SK-N-SH (cell line): Measurements from ENCODE around the gene MYOM1. TPM values are rescaled to one million over a fixed set of nuclear protein-coding genes. Genes with fewer than 3 reads are reported as not detected.

Source experiments
- CTCF ChIA-PET: fragments of 300-600, 350-600 bp; formaldehyde crosslinking; extraction: SDS; loops from one replicate; lab custom pipeline; 2021; lab: Yijun Ruan, JAX
- POLR2A ChIA-PET: fragments of 350-600 bp; sonication (Branson Sonifier 250); formaldehyde crosslinking; extraction: SDS; loops from one replicate; lab custom pipeline; 2020; ENCODE audit warnings: antibody characterized with exemption, inconsistent platforms; lab: Yijun Ruan, JAX
- DNase-seq: peaks from one replicate; pipeline ENCODE4 v3.0.0; 2012
- H2AFZ ChIP-seq: fragments of 200-600 bp; sonication (generic); 2 replicates; pipeline ENCODE4 v1.8.1; 2016; ENCODE audit warnings: antibody characterized with exemption, mild to moderate bottlenecking, low read depth
- H3F3A ChIP-seq: fragments of 200-600 bp; sonication (generic); replicated peaks from 2 replicates; pipeline ENCODE3; 2016; ENCODE audit warnings: antibody characterized with exemption, mild to moderate bottlenecking; ENCODE audit not compliant: insufficient read depth
- H3K27ac ChIP-seq, 2 experiments: fragments of 200-500 bp in 1 of 2; fragments of 200-600 bp in 1 of 2; sonication (Bioruptor generic) in 1 of 2; sonication (generic), shearing (Covaris generic) in 1 of 2; 2 replicates each; pipeline versions ENCODE4 v1.5.1 to v1.6.1; 2014 to 2016; ENCODE audit warnings: low read depth in 2 of 2, inconsistent platforms in 1 of 2, low read length in 1 of 2, mild to moderate bottlenecking in 1 of 2, mixed read lengths in 1 of 2
- H3K27me3 ChIP-seq: fragments of 200-600 bp; sonication (generic), shearing (Covaris generic); 2 replicates; pipeline ENCODE4 v1.6.1; 2016; ENCODE audit warnings: mixed run types; ENCODE audit not compliant: insufficient read depth
- H3K36me3 ChIP-seq, 2 experiments: fragments of 200-500 bp in 1 of 2; fragments of 200-600 bp in 1 of 2; sonication (Bioruptor generic) in 1 of 2; sonication (generic) in 1 of 2; replicated peaks in 1 of 2; 2 replicates each; pipeline versions ENCODE3 to v1.5.1; 2014 to 2016; ENCODE audit warnings: low read length in 1 of 2, mild to moderate bottlenecking in 1 of 2; ENCODE audit not compliant: insufficient read depth in 2 of 2, control insufficient read depth in 1 of 2
- H3K4me1 ChIP-seq, 2 experiments: fragments of 200-500 bp in 1 of 2; fragments of 200-600 bp in 1 of 2; sonication (Bioruptor generic) in 1 of 2; sonication (generic), shearing (Covaris generic) in 1 of 2; 2 replicates each; pipeline versions ENCODE4 v1.5.1 to v1.6.1; 2014 to 2016; ENCODE audit warnings: low read depth in 1 of 2, low read length in 1 of 2, mixed run types in 1 of 2; ENCODE audit not compliant: insufficient read depth in 2 of 2, control insufficient read depth in 1 of 2
- H3K4me2 ChIP-seq: fragments of 200-600 bp; sonication (generic), shearing (Covaris generic); 2 replicates; pipeline ENCODE4 v1.6.1; 2017; ENCODE audit warnings: mixed run types
- H3K4me3 ChIP-seq, 2 experiments: fragments of 200-500 bp in 1 of 2; fragments of 200-600 bp in 1 of 2; sonication (Bioruptor generic) in 1 of 2; sonication (generic), shearing (Covaris generic) in 1 of 2; 2 replicates each; pipeline versions ENCODE4 v1.5.1 to v1.8.1; 2014 to 2016; ENCODE audit warnings: low read depth in 2 of 2, inconsistent platforms in 1 of 2, low read length in 1 of 2, mild to moderate bottlenecking in 1 of 2, mixed read lengths in 1 of 2, moderate library complexity in 1 of 2
- H3K79me2 ChIP-seq: fragments of 200-600 bp; sonication (generic); 2 replicates; pipeline ENCODE4 v1.8.1; 2017; ENCODE audit warnings: mild to moderate bottlenecking; ENCODE audit not compliant: insufficient read depth
- H3K9ac ChIP-seq: fragments of 200-600 bp; sonication (generic); 2 replicates; pipeline ENCODE4 v1.6.1; 2017; ENCODE audit warnings: mixed run types
- H3K9me2 ChIP-seq: fragments of 200-600 bp; sonication (generic); 2 replicates; pipeline ENCODE4 v1.6.1; 2017; ENCODE audit warnings: mixed run types
- H3K9me3 ChIP-seq: fragments of 200-600 bp; sonication (generic); 2 replicates; pipeline ENCODE4 v1.6.1; 2017; ENCODE audit warnings: mixed run types, mild to moderate bottlenecking, moderate library complexity
- H4K20me1 ChIP-seq: fragments of 200-600 bp; sonication (generic); 2 replicates; pipeline ENCODE4 v1.6.1; 2017; ENCODE audit warnings: mild to moderate bottlenecking, mixed run types; ENCODE audit not compliant: insufficient read depth
- ELF1 ChIP-seq: IDR thresholded peaks from 2 replicates; pipeline ENCODE4 v1.4.0; 2012
- EP300 ChIP-seq, 2 experiments: IDR thresholded peaks; 2 replicates each; pipeline versions ENCODE4 v1.4.0 to v1.6.1; 2012; ENCODE audit warnings: borderline replicate concordance in 1 of 2, low read depth in 1 of 2, low read length in 1 of 2
- FOSL2 ChIP-seq: IDR thresholded peaks from 2 replicates; pipeline ENCODE4 v1.4.0; 2012; ENCODE audit warnings: low read depth, mild to moderate bottlenecking, moderate library complexity, borderline replicate concordance
- FOXJ3 ChIP-seq: sonication (generic); formaldehyde crosslinking; IDR thresholded peaks from 2 replicates; pipeline ENCODE4 v1.5.1; 2020; ENCODE audit warnings: mild to moderate bottlenecking, missing genetic modification reagents
- GABPA ChIP-seq: IDR thresholded peaks from 2 replicates; pipeline ENCODE4 v1.4.0; 2012; ENCODE audit warnings: low read depth, mild to moderate bottlenecking
- GATA2 ChIP-seq: sonication (generic); formaldehyde crosslinking; IDR thresholded peaks from 2 replicates; pipeline ENCODE4 v1.5.0; 2020; ENCODE audit warnings: mild to moderate bottlenecking, missing genetic modification reagents
- RCOR1 ChIP-seq: fragments of 150-350 bp; IDR thresholded peaks from 2 replicates; pipeline ENCODE4 v1.6.1; 2017; ENCODE audit warnings: antibody characterized with exemption, low read length
- RXRA ChIP-seq: IDR thresholded peaks from 2 replicates; pipeline ENCODE4 v1.4.0; 2012; ENCODE audit warnings: low read depth, mild to moderate bottlenecking, borderline replicate concordance
- SMC3 ChIP-seq: IDR thresholded peaks from 2 replicates; pipeline ENCODE4 v1.6.1; 2012; ENCODE audit warnings: low read depth, low read length, improper control_type of control experiment
- TCF12 ChIP-seq: IDR thresholded peaks from 2 replicates; pipeline ENCODE4 v1.4.0; 2012
- YY1 ChIP-seq: IDR thresholded peaks from 2 replicates; pipeline ENCODE4 v1.4.0; 2012; ENCODE audit warnings: low read depth, mild to moderate bottlenecking
- WGBS: methylation state at CpG from one replicate; pipeline ENCODE4 v1.1.6; 2017; ENCODE audit warnings: low lambda C conversion rate; 5-methylcytosine and 5-hydroxymethylcytosine counted together
- polyA plus RNA-seq, 3 experiments: library from polyadenylated mRNA; depleted of rRNA; stranded (reverse); fragments of >200 nt; gene quantifications; 2 replicates each; pipeline ENCODE4 v1.2.3, GENCODE V29; 2012
- TF ChIP-seq, protein P1 (sequence below): fragments of 200-600 bp; sonication (generic); IDR thresholded peaks from 2 replicates; pipeline ENCODE4 v1.6.1; 2017; ENCODE audit warnings: antibody characterized with exemption, mild to moderate bottlenecking, moderate library complexity
- TF ChIP-seq, protein P2 (sequence below): IDR thresholded peaks from 2 replicates; pipeline ENCODE4 v1.6.1; 2012; ENCODE audit warnings: mild to moderate bottlenecking, low read depth, low read length, moderate library complexity
- TF ChIP-seq, protein P3 (sequence below): IDR thresholded peaks from 2 replicates; pipeline ENCODE4; 2012
- TF ChIP-seq, protein P4 (sequence below): fragments of 150-350 bp; IDR thresholded peaks from 2 replicates; pipeline ENCODE4 v1.6.1; 2016; ENCODE audit warnings: mild to moderate bottlenecking, low read depth, low read length
- TF ChIP-seq, protein P5 (sequence below): IDR thresholded peaks from 2 replicates; pipeline ENCODE4 v1.4.0; 2012; ENCODE audit warnings: low read depth, borderline replicate concordance

The MYOM1 gene
- polyA plus RNA-seq, 1 of the 3 experiments (the other 2 are of a cell fraction): 0.07 TPM

DNA sequence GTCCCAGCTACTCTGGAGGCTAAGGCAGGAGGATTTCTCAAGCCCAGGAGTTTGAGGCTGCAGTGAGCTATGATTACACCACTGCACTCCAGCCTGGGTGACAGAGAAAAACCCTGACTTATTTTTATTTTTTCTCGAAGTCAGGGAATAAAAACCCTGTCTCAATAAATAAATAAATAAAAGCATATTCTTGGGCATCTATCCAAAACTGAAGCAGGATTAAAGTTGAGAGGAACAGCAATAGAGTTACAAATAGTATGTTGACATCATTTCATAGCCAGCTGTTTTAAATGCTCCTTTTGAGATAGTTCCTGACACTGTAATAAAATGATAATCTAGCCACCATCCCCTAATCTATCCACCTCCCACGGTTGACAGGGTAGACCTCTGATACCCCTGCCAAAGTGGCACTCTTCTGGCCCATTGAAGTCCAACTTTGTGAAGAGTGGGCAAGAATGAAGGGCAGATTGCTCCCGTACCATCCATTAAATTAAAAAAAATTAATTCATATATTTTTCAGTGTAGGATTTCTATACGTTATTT lies 164.5 kb downstream of the MYOM1 start:
- H2AFZ ChIP-seq: no peak overlapping the region
- 80% methylated on average over 4 of the region's 4 CpGs for WGBS
- H3K27ac ChIP-seq: no peak overlapping the region
- no peaks in the 10 kb centered on the region for H3K9me3 ChIP-seq
- H3K79me2 ChIP-seq: no peaks in the 10 kb centered on the region
- H3F3A ChIP-seq: no peaks in the 10 kb centered on the region
- H4K20me1 ChIP-seq: no peaks in the 10 kb centered on the region
- ChIA-PET CTCF (interaction anchor here (1.2 to 1.3 kb wide), 2 partner anchors 103 to 191 kb away, joined by 3 to 5 read pairs; no protein-coding TSS in a partner anchor), POLR2A (no interaction called here)
- no peaks in the 10 kb centered on the region for H3K9me2 ChIP-seq
- DNase-seq: no peak
- no peak overlapping the region for H3K9ac ChIP-seq
- no peak for TF ChIP-seq ELF1
- no peak for TF ChIP-seq EP300 (IDR thresholded peaks at IDR 0.05; ENCODE audit: borderline replicate concordance in 1 of 2, low read depth in 1 of 2, low read length in 1 of 2)
- TF ChIP-seq, protein P1, sequence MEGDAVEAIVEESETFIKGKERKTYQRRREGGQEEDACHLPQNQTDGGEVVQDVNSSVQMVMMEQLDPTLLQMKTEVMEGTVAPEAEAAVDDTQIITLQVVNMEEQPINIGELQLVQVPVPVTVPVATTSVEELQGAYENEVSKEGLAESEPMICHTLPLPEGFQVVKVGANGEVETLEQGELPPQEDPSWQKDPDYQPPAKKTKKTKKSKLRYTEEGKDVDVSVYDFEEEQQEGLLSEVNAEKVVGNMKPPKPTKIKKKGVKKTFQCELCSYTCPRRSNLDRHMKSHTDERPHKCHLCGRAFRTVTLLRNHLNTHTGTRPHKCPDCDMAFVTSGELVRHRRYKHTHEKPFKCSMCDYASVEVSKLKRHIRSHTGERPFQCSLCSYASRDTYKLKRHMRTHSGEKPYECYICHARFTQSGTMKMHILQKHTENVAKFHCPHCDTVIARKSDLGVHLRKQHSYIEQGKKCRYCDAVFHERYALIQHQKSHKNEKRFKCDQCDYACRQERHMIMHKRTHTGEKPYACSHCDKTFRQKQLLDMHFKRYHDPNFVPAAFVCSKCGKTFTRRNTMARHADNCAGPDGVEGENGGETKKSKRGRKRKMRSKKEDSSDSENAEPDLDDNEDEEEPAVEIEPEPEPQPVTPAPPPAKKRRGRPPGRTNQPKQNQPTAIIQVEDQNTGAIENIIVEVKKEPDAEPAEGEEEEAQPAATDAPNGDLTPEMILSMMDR: no peak
- TF ChIP-seq, protein P2, sequence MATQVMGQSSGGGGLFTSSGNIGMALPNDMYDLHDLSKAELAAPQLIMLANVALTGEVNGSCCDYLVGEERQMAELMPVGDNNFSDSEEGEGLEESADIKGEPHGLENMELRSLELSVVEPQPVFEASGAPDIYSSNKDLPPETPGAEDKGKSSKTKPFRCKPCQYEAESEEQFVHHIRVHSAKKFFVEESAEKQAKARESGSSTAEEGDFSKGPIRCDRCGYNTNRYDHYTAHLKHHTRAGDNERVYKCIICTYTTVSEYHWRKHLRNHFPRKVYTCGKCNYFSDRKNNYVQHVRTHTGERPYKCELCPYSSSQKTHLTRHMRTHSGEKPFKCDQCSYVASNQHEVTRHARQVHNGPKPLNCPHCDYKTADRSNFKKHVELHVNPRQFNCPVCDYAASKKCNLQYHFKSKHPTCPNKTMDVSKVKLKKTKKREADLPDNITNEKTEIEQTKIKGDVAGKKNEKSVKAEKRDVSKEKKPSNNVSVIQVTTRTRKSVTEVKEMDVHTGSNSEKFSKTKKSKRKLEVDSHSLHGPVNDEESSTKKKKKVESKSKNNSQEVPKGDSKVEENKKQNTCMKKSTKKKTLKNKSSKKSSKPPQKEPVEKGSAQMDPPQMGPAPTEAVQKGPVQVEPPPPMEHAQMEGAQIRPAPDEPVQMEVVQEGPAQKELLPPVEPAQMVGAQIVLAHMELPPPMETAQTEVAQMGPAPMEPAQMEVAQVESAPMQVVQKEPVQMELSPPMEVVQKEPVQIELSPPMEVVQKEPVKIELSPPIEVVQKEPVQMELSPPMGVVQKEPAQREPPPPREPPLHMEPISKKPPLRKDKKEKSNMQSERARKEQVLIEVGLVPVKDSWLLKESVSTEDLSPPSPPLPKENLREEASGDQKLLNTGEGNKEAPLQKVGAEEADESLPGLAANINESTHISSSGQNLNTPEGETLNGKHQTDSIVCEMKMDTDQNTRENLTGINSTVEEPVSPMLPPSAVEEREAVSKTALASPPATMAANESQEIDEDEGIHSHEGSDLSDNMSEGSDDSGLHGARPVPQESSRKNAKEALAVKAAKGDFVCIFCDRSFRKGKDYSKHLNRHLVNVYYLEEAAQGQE: no peak
- H3K4me1 ChIP-seq: no peaks in the 10 kb centered on the region
- H3K4me2 ChIP-seq: no peak overlapping the region
- H3K4me3 ChIP-seq: no peak overlapping the region
- no peaks in the 10 kb centered on the region for H3K27me3 ChIP-seq
- no peaks in the 10 kb centered on the region for H3K36me3 ChIP-seq

DNA sequence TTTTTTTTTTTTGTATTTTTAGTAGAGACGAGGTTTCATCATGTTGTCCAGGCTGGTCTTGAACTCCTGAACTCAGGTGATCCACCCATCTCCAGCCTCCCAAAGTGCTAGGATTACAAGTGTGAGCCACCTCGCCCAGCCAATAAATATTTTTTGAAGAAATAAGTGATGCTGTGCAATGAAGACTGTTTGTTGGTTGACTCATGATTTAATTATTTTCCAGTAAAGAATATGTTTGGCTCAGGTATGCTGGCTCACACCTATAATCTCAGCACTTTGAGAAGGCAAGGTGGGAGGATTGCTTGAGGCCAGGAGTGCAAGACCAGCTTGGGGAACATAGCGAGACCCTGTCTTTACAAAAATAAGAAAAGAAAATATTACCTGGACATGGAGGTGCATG lies 165.0 kb downstream of the MYOM1 start:
- CTCF ChIA-PET: interaction anchor here (1.3 to 2.4 kb wide), 2 partner anchors 8 to 191 kb away, joined by 5 to 10 read pairs; no protein-coding TSS in a partner anchor
- H3F3A ChIP-seq: no peaks in the 10 kb centered on the region
- TF ChIP-seq, protein P3, sequence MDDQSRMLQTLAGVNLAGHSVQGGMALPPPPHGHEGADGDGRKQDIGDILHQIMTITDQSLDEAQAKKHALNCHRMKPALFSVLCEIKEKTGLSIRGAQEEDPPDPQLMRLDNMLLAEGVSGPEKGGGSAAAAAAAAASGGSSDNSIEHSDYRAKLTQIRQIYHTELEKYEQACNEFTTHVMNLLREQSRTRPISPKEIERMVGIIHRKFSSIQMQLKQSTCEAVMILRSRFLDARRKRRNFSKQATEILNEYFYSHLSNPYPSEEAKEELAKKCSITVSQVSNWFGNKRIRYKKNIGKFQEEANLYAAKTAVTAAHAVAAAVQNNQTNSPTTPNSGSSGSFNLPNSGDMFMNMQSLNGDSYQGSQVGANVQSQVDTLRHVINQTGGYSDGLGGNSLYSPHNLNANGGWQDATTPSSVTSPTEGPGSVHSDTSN: no peak
- no peak for TF ChIP-seq TCF12
- TF ChIP-seq FOXJ3 (CRISPR knock-in tag): no peak
- TF ChIP-seq EP300 (IDR thresholded peaks at IDR 0.05; ENCODE audit: borderline replicate concordance in 1 of 2, low read depth in 1 of 2, low read length in 1 of 2): no peak
- TF ChIP-seq, protein P4, sequence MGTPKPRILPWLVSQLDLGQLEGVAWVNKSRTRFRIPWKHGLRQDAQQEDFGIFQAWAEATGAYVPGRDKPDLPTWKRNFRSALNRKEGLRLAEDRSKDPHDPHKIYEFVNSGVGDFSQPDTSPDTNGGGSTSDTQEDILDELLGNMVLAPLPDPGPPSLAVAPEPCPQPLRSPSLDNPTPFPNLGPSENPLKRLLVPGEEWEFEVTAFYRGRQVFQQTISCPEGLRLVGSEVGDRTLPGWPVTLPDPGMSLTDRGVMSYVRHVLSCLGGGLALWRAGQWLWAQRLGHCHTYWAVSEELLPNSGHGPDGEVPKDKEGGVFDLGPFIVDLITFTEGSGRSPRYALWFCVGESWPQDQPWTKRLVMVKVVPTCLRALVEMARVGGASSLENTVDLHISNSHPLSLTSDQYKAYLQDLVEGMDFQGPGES: no peak
- TF ChIP-seq RCOR1: no peak
- TF ChIP-seq FOSL2: no peak
- TF ChIP-seq, protein P5, sequence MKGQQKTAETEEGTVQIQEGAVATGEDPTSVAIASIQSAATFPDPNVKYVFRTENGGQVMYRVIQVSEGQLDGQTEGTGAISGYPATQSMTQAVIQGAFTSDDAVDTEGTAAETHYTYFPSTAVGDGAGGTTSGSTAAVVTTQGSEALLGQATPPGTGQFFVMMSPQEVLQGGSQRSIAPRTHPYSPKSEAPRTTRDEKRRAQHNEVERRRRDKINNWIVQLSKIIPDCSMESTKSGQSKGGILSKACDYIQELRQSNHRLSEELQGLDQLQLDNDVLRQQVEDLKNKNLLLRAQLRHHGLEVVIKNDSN: no peak
- TF ChIP-seq SMC3: no peak
- no peak for TF ChIP-seq RXRA
- TF ChIP-seq GABPA: no peak
- no peak for TF ChIP-seq GATA2
- TF ChIP-seq, protein P1: no peak
- TF ChIP-seq YY1: no peak
- TF ChIP-seq, all 33 proteins: peak for 0
- Histone ChIP-seq H3K4me1 (no peaks in the 10 kb centered on the region), H2AFZ (no peak overlapping the region), H4K20me1 (no peaks in the 10 kb centered on the region), H3K4me3 (no peak overlapping the region), H3K79me2 (no peaks in the 10 kb centered on the region), H3K9me2 (no peaks in the 10 kb centered on the region), H3K9ac (no peak overlapping the region), H3K27ac (no peak overlapping the region), H3K27me3 (no peaks in the 10 kb centered on the region), H3K9me3 (no peaks in the 10 kb centered on the region), H3K4me2 (no peak overlapping the region), H3K36me3 (no peaks in the 10 kb centered on the region)
- POLR2A ChIA-PET: no interaction called here
- WGBS: 84% methylated on average over 3 of the region's 3 CpGs
- DNase-seq: no peak
